PC-3 (cell line): ENCODE results near the gene SLIT1.

Experiments used
- CTCF ChIP-seq: fragments of 300-600 bp; sonication (generic); conservative IDR thresholded peaks from 2 replicates; pipeline ENCODE4 v1.5.1; 2017; ENCODE audit warnings: antibody characterized with exemption, low read depth, mild to moderate bottlenecking, low read length
- EZH2 ChIP-seq: fragments of 300-600 bp; sonication (generic); IDR thresholded peaks from one replicate; pipeline ENCODE4 v1.6.1; 2017; ENCODE audit warnings: antibody characterized with exemption, mild to moderate bottlenecking, low read length; ENCODE audit not compliant: unreplicated experiment
- EZH2phosphoT487 ChIP-seq: fragments of 300-600 bp; sonication (generic); IDR thresholded peaks from 2 replicates; pipeline ENCODE4 v1.6.1; 2018; ENCODE audit warnings: mild to moderate bottlenecking, antibody characterized with exemption, low read length, borderline replicate concordance

GRCh38 chr10:97179731-97180362 lies 5.9 kb downstream of the SLIT1 start:
- TF ChIP-seq CTCF (no peak), EZH2phosphoT487 (no peak), EZH2 (no peak)
